PC-3 (cell line): ENCODE data around the gene RBFOX2. TPM values are rescaled to one million over a fixed set of nuclear protein-coding genes. Genes with fewer than 3 reads are reported as not detected.
A peak's percentile ranks its signal among the peaks of the same experiment; 100 is the strongest.
"Not testable (repeated sequence)": the region's sequence is repeated elsewhere in the genome, so short reads cannot be mapped to it uniquely, and the experiment has no call there.

Experiments used
- ATAC-seq: fragments of 200-7000 bp; cut with Tn5 transposase; 2 replicates; pipeline ENCODE4 v1.9.1; 2020; ENCODE audit warnings: mild to moderate bottlenecking, moderate library complexity
- BruUV-seq: library from RNA; stranded (reverse); fragments of 400-500 nt; replicated peaks from 2 replicates; lab custom pipeline; 2021; lab: Mats Ljungman, UMichigan
- CTCF ChIA-PET: fragments of 300-600 bp; sonication (Branson Sonifier 250); formaldehyde crosslinking; loops from one replicate; lab custom pipeline; 2022; ENCODE audit warnings: antibody characterized with exemption; lab: Charles Lee
- POLR2A ChIA-PET: fragments of 300-600 bp; sonication (Branson Sonifier 250); formaldehyde crosslinking; loops from one replicate; lab custom pipeline; 2022; ENCODE audit warnings: antibody characterized with exemption; ENCODE audit not compliant: unreplicated experiment; lab: Charles Lee
- DNase-seq: peaks from one replicate; pipeline ENCODE4 v3.0.0-alpha.2; 2015
- H2AFZ ChIP-seq: fragments of 300-600 bp; sonication (generic); 2 replicates; pipeline ENCODE4 v1.6.0; 2016; ENCODE audit warnings: antibody characterized with exemption, low read length
- H3F3A ChIP-seq: fragments of 300-600 bp; sonication (generic); one replicate; pipeline ENCODE4 v1.6.0; 2017; ENCODE audit warnings: antibody characterized with exemption, low read length, control low read depth, mild to moderate bottlenecking; ENCODE audit not compliant: unreplicated experiment
- H3K27ac ChIP-seq: fragments of 300-600 bp; sonication (generic); 2 replicates; pipeline ENCODE4 v1.5.1; 2016; ENCODE audit warnings: mild to moderate bottlenecking, low read length
- H3K27me3 ChIP-seq: fragments of 300-600 bp; sonication (generic); 2 replicates; pipeline ENCODE4 v1.6.1; 2016; ENCODE audit warnings: low read length, mixed read lengths
- H3K36me3 ChIP-seq: fragments of 300-600 bp; sonication (generic); 2 replicates; pipeline ENCODE4 v1.6.1; 2016; ENCODE audit warnings: low read depth, mixed run types, low read length, mixed read lengths
- H3K4me1 ChIP-seq: fragments of 300-600 bp; sonication (generic); 2 replicates; pipeline ENCODE4 v1.5.1; 2016; ENCODE audit warnings: low read length; ENCODE audit not compliant: insufficient read depth
- H3K4me2 ChIP-seq: fragments of 300-600 bp; sonication (generic); 2 replicates; pipeline ENCODE4 v1.6.0; 2016; ENCODE audit warnings: low read length
- H3K4me3 ChIP-seq: fragments of 300-600 bp; sonication (generic); 2 replicates; pipeline ENCODE4 v1.5.1; 2016; ENCODE audit warnings: mild to moderate bottlenecking, low read length, mixed read lengths
- H3K79me2 ChIP-seq: fragments of 300-600 bp; sonication (generic); 2 replicates; pipeline ENCODE4 v1.6.1; 2017; ENCODE audit warnings: low read length, mixed read lengths
- H3K9ac ChIP-seq: fragments of 300-600 bp; sonication (generic); 2 replicates; pipeline ENCODE4 v1.6.0; 2016; ENCODE audit warnings: mild to moderate bottlenecking, low read length
- H3K9me2 ChIP-seq: fragments of 300-600 bp; sonication (generic); replicated peaks from 2 replicates; pipeline ENCODE4 v1.6.1; 2016; ENCODE audit warnings: mixed run types, low read length, mixed read lengths
- H3K9me3 ChIP-seq: fragments of 300-600 bp; sonication (generic); 2 replicates; pipeline ENCODE4 v1.6.1; 2016; ENCODE audit warnings: low read length, mixed read lengths
- H4K20me1 ChIP-seq: fragments of 300-600 bp; sonication (generic); 2 replicates; pipeline ENCODE4 v1.6.1; 2016; ENCODE audit warnings: low read length, mixed read lengths
- EZH2 ChIP-seq: fragments of 300-600 bp; sonication (generic); IDR thresholded peaks from one replicate; pipeline ENCODE4 v1.6.1; 2017; ENCODE audit warnings: antibody characterized with exemption, mild to moderate bottlenecking, low read length; ENCODE audit not compliant: unreplicated experiment
- EZH2phosphoT487 ChIP-seq: fragments of 300-600 bp; sonication (generic); IDR thresholded peaks from 2 replicates; pipeline ENCODE4 v1.6.1; 2018; ENCODE audit warnings: mild to moderate bottlenecking, antibody characterized with exemption, low read length, borderline replicate concordance
- intact Hi-C: fragments of 100-400 bp; cut with micrococcal nuclease; formaldehyde crosslinking; loops from 2 replicates; pipeline ENCODE4 v1.9.0; 2023
- total RNA-seq: library from RNA; depleted of rRNA; stranded (reverse); fragments of >200 nt; gene quantifications from 2 replicates; pipeline ENCODE4 v1.2.3, GENCODE V29; 2014
- TF ChIP-seq, protein P1 (sequence below): fragments of 300-600 bp; sonication (generic); conservative IDR thresholded peaks from 2 replicates; pipeline ENCODE4 v1.5.1; 2017; ENCODE audit warnings: antibody characterized with exemption, low read depth, mild to moderate bottlenecking, low read length

Gene RBFOX2
- total RNA-seq, 1 experiment from 2014 or later = 75.1 TPM

DNA sequence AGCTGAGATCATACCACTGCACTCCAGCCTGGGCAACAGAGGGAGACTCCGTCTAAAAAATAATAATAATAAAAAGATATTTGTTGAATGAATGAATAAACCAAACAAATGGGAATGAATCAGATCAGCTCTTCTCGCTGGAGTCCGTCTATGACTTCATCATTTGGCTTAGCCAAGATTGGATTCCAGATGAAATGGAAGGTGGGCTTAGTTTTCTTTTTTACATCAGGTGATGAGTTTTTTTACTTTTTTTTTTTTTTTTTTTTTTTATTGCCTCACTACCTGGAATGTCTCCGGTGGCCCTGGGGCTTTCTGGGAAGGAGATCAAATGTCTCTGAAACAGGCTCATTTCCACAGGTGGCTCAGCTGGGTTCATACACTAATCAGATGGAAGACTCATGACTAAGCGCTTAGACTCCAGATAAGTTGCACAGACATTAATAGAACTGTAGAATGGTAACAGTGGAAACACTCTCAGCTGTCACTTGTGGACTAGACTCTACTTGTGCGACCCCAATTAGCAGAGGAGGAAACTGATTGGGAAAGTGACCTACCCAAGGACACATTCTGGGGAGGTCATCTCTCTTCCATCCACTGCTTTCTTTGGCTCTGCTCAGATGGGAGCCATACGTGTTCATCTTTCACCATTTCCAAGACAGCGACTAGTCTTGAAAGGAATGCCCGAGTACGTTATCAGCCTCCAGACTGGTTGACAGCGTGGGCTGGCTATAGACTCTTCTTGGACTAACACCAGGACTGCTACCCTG, 20.5 kb upstream of the RBFOX2 start:
- Histone ChIP-seq H3F3A (no peaks in the 10 kb centered on the region), H3K4me1 (peaks cover 19% of the 10 kb centered on the region), H3K9me2 (no peaks in the 10 kb centered on the region), H3K4me2 (no peak overlapping the region), H3K79me2 (no peaks in the 10 kb centered on the region), H3K4me3 (no peak overlapping the region), H3K9me3 (no peaks in the 10 kb centered on the region), H3K27ac (no peak overlapping the region), H2AFZ (no peak overlapping the region), H3K9ac (no peak overlapping the region), H3K36me3 (no peaks in the 10 kb centered on the region), H4K20me1 (no peaks in the 10 kb centered on the region), H3K27me3 (no peaks in the 10 kb centered on the region)
- ChIA-PET CTCF (no interaction called here), POLR2A (no interaction called here)
- TF ChIP-seq, protein P1, sequence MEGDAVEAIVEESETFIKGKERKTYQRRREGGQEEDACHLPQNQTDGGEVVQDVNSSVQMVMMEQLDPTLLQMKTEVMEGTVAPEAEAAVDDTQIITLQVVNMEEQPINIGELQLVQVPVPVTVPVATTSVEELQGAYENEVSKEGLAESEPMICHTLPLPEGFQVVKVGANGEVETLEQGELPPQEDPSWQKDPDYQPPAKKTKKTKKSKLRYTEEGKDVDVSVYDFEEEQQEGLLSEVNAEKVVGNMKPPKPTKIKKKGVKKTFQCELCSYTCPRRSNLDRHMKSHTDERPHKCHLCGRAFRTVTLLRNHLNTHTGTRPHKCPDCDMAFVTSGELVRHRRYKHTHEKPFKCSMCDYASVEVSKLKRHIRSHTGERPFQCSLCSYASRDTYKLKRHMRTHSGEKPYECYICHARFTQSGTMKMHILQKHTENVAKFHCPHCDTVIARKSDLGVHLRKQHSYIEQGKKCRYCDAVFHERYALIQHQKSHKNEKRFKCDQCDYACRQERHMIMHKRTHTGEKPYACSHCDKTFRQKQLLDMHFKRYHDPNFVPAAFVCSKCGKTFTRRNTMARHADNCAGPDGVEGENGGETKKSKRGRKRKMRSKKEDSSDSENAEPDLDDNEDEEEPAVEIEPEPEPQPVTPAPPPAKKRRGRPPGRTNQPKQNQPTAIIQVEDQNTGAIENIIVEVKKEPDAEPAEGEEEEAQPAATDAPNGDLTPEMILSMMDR = no peak
- TF ChIP-seq EZH2 (no peak), EZH2phosphoT487 (no peak)
- DNase-seq (peak; percentile 36), ATAC-seq (no peak)
- no TSS peak for BruUV-seq
- intact Hi-C loops = no loop called here

GRCh38 chr22:36044517-36044916, 15.9 kb upstream of the RBFOX2 start:
- H2AFZ ChIP-seq, POLR2A ChIA-PET, H3K4me3 ChIP-seq, ATAC-seq, H3K36me3 ChIP-seq, BruUV-seq, H3K79me2 ChIP-seq, H3K9me3 ChIP-seq, H3K27me3 ChIP-seq, H3K4me2 ChIP-seq, H3K9me2 ChIP-seq, H3K4me1 ChIP-seq, H3K9ac ChIP-seq, DNase-seq, H4K20me1 ChIP-seq, H3K27ac ChIP-seq, H3F3A ChIP-seq, CTCF ChIA-PET, intact Hi-C loops: not testable (repeated sequence)

DNA sequence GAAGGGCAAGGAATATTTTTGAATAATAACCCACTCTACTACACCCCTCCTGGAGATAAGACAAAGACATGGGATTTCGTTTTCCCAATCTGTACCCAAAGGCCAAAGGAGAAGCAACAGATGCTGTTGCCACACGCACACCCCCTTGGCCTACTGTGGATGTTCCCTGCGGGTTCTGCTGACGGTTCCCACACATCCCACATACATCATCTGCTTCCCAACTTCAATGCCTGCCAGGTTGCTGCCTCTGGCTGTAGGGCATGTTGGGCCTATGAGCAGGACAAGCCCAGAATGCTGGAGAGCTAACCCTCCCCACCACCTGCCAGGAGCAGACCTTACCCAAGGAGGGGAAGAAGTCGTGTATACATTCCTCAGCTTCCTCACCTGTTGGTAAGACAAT, 13.6 kb upstream of the RBFOX2 start:
- no peaks in the 10 kb centered on the region for H3F3A ChIP-seq
- H4K20me1 ChIP-seq = no peaks in the 10 kb centered on the region
- H3K9me3 ChIP-seq = no peaks in the 10 kb centered on the region
- no peaks in the 10 kb centered on the region for H3K79me2 ChIP-seq
- no peaks in the 10 kb centered on the region for H3K36me3 ChIP-seq
- ChIA-PET POLR2A (no interaction called here), CTCF (no interaction called here)
- BruUV-seq = no TSS peak
- H3K9ac ChIP-seq = no peak overlapping the region
- H3K4me3 ChIP-seq = no peak overlapping the region
- H2AFZ ChIP-seq = no peak overlapping the region
- intact Hi-C loops = no loop called here
- ATAC-seq (no peak), DNase-seq (no peak)
- H3K4me1 ChIP-seq = no peaks in the 10 kb centered on the region
- TF ChIP-seq, protein P1 = no peak
- no peak for TF ChIP-seq EZH2
- no peak overlapping the region for H3K4me2 ChIP-seq
- no peak overlapping the region for H3K27ac ChIP-seq
- H3K9me2 ChIP-seq = no peaks in the 10 kb centered on the region
- no peaks in the 10 kb centered on the region for H3K27me3 ChIP-seq
